Spinal cord (tissue), 10 donors: ENCODE results near the gene PPP2R3C. TPM values are rescaled to one million over a fixed set of nuclear protein-coding genes. Genes with fewer than 3 reads are reported as not detected.

ENCODE experiments used
- DNase-seq, 6 donors: peaks; one replicate each; pipeline versions ENCODE4 v3.0.0 to v3.0.0-alpha.2; 2013 to 2015; ENCODE audit warnings: low spot score in 6 of 6, low read depth in 4 of 6
- H3K27ac ChIP-seq: one replicate; pipeline ENCODE4 v1.5.1; 2013; ENCODE audit warnings: low read depth, low read length, control low read depth
- H3K27me3 ChIP-seq: one replicate; pipeline ENCODE4 v1.6.1; 2013; ENCODE audit warnings: low read length; ENCODE audit not compliant: control insufficient read depth, insufficient read depth
- H3K36me3 ChIP-seq: one replicate; pipeline ENCODE4 v1.6.1; 2013; ENCODE audit warnings: low read length; ENCODE audit not compliant: control insufficient read depth, insufficient read depth
- H3K4me1 ChIP-seq: one replicate; pipeline ENCODE4 v1.6.1; 2013; ENCODE audit warnings: low read length; ENCODE audit not compliant: control insufficient read depth, insufficient read depth
- H3K4me3 ChIP-seq: one replicate; pipeline ENCODE4 v1.5.1; 2013; ENCODE audit warnings: low read depth, low read length, control low read depth
- H3K9me3 ChIP-seq: one replicate; pipeline ENCODE4 v1.6.1; 2013; ENCODE audit warnings: low read length; ENCODE audit not compliant: control insufficient read depth, insufficient read depth
- WGBS: methylation state at CpG from one replicate; pipeline ENCODE4 v1.1.5; 2013; ENCODE audit warnings: missing lambda C conversion rate; ENCODE audit not compliant: insufficient coverage; 5-methylcytosine and 5-hydroxymethylcytosine counted together
- polyA plus RNA-seq, 2 donors: library from polyadenylated mRNA; unstranded; fragments of 120-200 nt; gene quantifications; one replicate each; pipeline ENCODE4 v1.2.1, GENCODE V29; 2013; ENCODE audit not compliant: insufficient read length in 2 of 2
- total RNA-seq, 2 donors: library from RNA; depleted of rRNA in 1 of 2; stranded (reverse); fragments of 120-200 nt in 1 of 2; fragments of >200 nt in 1 of 2; gene quantifications; one replicate each; pipeline versions ENCODE4 v1.2.3 to v1.2.4, GENCODE V29; 2013 to 2014
- donor health status: healthy.

The PPP2R3C gene
- total and polyA plus RNA-seq, 4 donors: 40.6 to 65.1 (median 61.4) TPM

GRCh38 chr14:35134329-35135123, 12.7 kb upstream of the PPP2R3C start:
- WGBS: 100% methylated on average over 2 of the region's 4 CpGs
- H3K27ac ChIP-seq: no peak overlapping the region
- DNase-seq: no peak

DNA sequence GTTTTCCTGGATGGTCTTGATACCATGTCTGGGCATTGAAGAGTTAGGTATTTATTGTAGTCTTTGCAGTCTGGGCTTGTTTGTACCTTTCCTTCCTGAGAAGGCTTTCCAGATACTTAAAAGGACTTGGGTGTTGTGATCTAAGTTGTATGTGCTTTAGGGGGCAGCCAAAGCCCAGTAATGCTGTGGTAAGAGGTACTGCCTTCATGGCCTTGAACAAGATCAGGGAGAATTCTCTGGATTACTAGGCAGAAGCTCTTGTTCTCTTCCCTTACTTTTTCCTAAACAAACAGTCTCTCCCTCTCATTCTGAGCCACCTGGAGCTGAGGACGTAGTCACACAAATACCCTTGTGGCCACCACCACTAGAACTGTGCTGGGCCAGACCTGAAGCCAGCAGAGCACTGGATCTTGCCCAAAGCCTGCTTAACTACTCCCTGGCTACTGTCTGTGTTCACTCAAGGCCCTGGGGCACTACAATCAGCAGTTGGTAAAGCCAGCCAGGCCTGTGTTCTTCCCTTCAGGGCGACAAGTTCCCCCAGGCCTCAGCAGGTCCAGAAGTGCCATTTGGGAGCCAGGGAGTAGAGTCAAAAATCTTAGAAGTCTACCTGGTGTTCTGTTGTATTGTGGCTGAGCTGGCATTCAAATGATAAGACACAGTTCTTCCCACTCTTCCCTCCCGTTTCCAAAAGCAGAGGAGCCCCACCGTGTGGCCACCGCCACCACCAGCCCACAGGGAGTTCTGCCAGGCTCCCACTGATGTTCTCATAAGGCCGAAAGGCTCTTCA, 11.9 kb upstream of the PPP2R3C start:
- H3K27ac ChIP-seq: no peak overlapping the region
- no peaks in the 10 kb centered on the region for H3K4me1 ChIP-seq
- no peaks in the 10 kb centered on the region for H3K27me3 ChIP-seq
- H3K36me3 ChIP-seq: peaks cover 28% of the 10 kb centered on the region
- H3K9me3 ChIP-seq: no peaks in the 10 kb centered on the region
- 78% methylated on average over 6 of the region's 6 CpGs for WGBS
- no peak overlapping the region for H3K4me3 ChIP-seq
- DNase-seq: no peak

More at GRCh38 chr14:35134329-35135123, 12.7 kb upstream of the PPP2R3C start:
- H3K36me3 ChIP-seq: peaks cover 31% of the 10 kb centered on the region
- no peak overlapping the region for H3K4me3 ChIP-seq
- H3K4me1 ChIP-seq: no peaks in the 10 kb centered on the region
- no peaks in the 10 kb centered on the region for H3K9me3 ChIP-seq
- H3K27me3 ChIP-seq: no peaks in the 10 kb centered on the region

DNA sequence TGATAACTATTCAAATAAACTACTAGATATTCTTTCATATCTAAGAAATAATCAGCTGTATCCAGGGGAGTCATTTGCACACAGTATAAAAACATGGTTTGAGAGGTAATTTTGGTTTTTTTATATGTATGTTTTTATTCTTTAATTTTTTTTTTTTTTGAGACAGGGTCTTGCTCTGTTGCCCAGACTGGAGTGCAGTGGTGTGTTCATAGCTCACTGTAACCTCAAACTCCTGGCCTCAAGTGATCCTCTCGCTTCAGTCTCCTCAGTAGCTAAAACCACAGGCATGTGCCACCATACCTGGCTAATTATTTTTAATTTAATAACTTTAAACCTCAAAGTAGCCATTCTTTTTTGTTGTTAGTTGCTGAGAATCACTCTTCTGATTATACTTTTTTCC, 2.3 kb upstream of the PPP2R3C start:
- H3K36me3 ChIP-seq: peaks cover 15% of the 10 kb centered on the region
- no peak overlapping the region for H3K4me3 ChIP-seq
- WGBS: no CpG with 5 or more reads among the region's 1 CpG

GRCh38 chr14:35123388-35123703, 1.6 kb upstream of the PPP2R3C start:
- H3K36me3 ChIP-seq: peaks cover 19% of the 10 kb centered on the region
- peaks cover 14% of the 10 kb centered on the region for H3K4me1 ChIP-seq
- H3K9me3 ChIP-seq: no peaks in the 10 kb centered on the region
- peak overlapping the region; percentile 99 for H3K27ac ChIP-seq
- H3K27me3 ChIP-seq: no peaks in the 10 kb centered on the region
- no peak for DNase-seq
- H3K4me3 ChIP-seq: peak overlapping the region; percentile 95
- 100% methylated on average over 1 of the region's 3 CpGs for WGBS

More for the DNA sequence above, 2.3 kb upstream of the PPP2R3C start:
- Histone ChIP-seq H3K27me3 (no peaks in the 10 kb centered on the region), H3K27ac (no peak overlapping the region), H3K4me1 (peaks cover 14% of the 10 kb centered on the region), H3K9me3 (no peaks in the 10 kb centered on the region)
- DNase-seq: no peak

- 2% methylated on average over 11 of the region's 23 CpGs for WGBS
- peak overlapping the region; percentile 99 for H3K27ac ChIP-seq
- no peaks in the 10 kb centered on the region for H3K9me3 ChIP-seq
- H3K36me3 ChIP-seq: peaks cover 19% of the 10 kb centered on the region
- no peaks in the 10 kb centered on the region for H3K27me3 ChIP-seq
- H3K4me3 ChIP-seq: peak overlapping the region; percentile 95
- peaks cover 14% of the 10 kb centered on the region for H3K4me1 ChIP-seq
- DNase-seq: peak in 3 of 6 donors; percentile 5 to 24 (median 23)
Measured at GRCh38 chr14:35122696-35123387, 1.1 kb upstream of the PPP2R3C start.

DNA sequence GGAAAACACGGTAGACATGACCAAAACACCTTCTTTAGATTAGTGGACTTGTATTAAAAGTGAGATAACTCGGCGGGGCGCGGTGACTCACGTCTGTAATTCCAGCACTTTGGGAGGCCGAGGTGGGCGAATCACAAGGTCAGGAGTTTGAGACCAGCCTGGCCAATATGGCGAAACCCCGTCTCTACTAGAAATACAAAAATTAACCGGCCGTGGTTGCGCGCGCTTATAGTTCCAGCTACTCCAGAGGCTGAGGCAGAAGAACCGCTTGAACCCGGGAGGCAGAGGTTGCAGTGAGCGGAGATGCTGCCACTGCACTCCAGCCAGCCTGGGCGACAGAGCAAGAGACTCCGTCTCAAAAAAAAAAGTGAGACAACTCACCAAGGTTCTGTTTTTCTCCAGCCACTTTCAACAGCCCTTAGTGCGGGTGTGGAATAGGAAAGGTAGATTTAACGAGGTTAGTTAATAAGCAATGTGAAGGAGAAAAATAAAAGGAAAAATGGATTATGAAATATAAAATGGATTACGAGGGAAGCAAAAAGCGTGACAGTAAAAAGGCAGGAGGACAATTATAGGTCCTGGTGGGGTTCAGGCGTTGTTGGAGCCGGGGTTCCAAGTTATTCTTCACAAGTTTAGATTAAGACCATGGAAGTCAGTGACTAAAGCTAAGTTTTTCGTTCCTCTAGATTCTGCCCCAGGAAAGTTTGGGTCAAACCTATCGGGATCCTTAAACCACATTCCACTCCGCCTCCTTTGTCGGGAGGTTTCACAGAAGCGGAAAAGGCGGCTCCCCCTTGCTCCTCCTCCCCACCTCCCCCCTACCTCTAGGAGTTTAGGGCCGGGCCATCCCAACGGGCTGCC, 534 bp downstream of the PPP2R3C start:
- Histone ChIP-seq H3K36me3 (peaks cover 19% of the 10 kb centered on the region), H3K4me1 (peaks cover 14% of the 10 kb centered on the region), H3K27ac (peak overlapping the region; percentile 99), H3K9me3 (no peaks in the 10 kb centered on the region), H3K27me3 (no peaks in the 10 kb centered on the region), H3K4me3 (peak overlapping the region; percentile 95)
- 18% methylated on average over 24 of the region's 34 CpGs for WGBS
- DNase-seq: no peak

DNA sequence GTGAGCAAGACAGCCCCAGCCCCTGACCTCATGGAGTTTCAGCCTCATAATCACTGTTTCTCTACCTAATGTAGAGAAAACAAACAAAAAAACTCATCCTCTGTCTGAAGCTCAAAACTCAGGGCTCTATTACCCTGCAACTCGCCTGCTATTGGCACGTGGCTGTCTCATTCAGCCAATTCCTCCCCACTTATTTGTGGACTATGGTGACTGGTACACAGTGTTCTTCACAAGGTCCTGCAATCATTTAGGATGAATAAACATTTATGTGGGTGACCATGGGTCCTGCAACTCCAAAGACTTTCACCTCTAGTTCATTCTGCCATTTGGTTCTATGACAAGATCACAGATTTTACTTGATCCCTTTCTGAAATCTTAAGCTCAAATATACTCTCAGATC, 4.7 kb downstream of the PPP2R3C start:
- no CpG with 5 or more reads among the region's 2 CpGs for WGBS
- Histone ChIP-seq H3K4me1 (peaks cover 8% of the 10 kb centered on the region), H3K4me3 (no peak overlapping the region), H3K27ac (no peak overlapping the region), H3K36me3 (peaks cover 35% of the 10 kb centered on the region), H3K9me3 (no peaks in the 10 kb centered on the region), H3K27me3 (no peaks in the 10 kb centered on the region)
- DNase-seq: no peak

- 100% methylated on average over 2 of the region's 4 CpGs for WGBS
- H3K36me3 ChIP-seq: peaks cover 41% of the 10 kb centered on the region
- no peak overlapping the region for H3K27ac ChIP-seq
Measured at GRCh38 chr14:35116242-35116641, 5.5 kb downstream of the PPP2R3C start.

GRCh38 chr14:35114036-35114435, 7.8 kb downstream of the PPP2R3C start:
- Histone ChIP-seq H3K27ac (no peak overlapping the region), H3K9me3 (no peaks in the 10 kb centered on the region), H3K36me3 (peaks cover 42% of the 10 kb centered on the region), H3K4me1 (no peaks in the 10 kb centered on the region), H3K27me3 (no peaks in the 10 kb centered on the region), H3K4me3 (no peak overlapping the region)
- WGBS: no CpG with 5 or more reads among the region's 2 CpGs
- no peak for DNase-seq

More at GRCh38 chr14:35116242-35116641, 5.5 kb downstream of the PPP2R3C start:
- no peak overlapping the region for H3K4me3 ChIP-seq
- no peaks in the 10 kb centered on the region for H3K27me3 ChIP-seq
- H3K9me3 ChIP-seq: no peaks in the 10 kb centered on the region
- peaks cover 7% of the 10 kb centered on the region for H3K4me1 ChIP-seq
- no peak for DNase-seq
